ENCODE data around the gene CAV1. TPM values are rescaled to one million over a fixed set of nuclear protein-coding genes. Genes with fewer than 3 reads are reported as not detected.
A peak's percentile ranks its signal among the peaks of the same experiment; 100 is the strongest.

CAV1 gene
- total and polyA plus RNA-seq, 2 of the 4 experiments (the other 2 are of a cell fraction), result 1,592 to 1,808 TPM

- H2AFZ ChIP-seq (replicated peaks; ENCODE audit: low read length, poor library complexity), result no peak overlapping the region
- in situ Hi-C loops (cut with MboI; ENCODE audit: low sequenced_read_pairs), result no loop called here
- intact Hi-C loops (cut with micrococcal nuclease), result no loop called here
- no peak overlapping the region for H2BK15ac ChIP-seq (ENCODE audit: low read depth, low read length)
- H3K9me1 ChIP-seq (ENCODE audit: insufficient read depth, low read length), result peaks cover 8% of the 10 kb centered on the region
- H3K4me2 ChIP-seq (ENCODE audit: low read depth, low read length), result no peak overlapping the region
- no peak overlapping the region; a peak in 1 of 4 replicates for H4K8ac ChIP-seq (ENCODE audit: low read depth in 2 of 2, low read length in 2 of 2)
- H3K4me1 ChIP-seq (ENCODE audit: control insufficient read depth, insufficient read depth, low read length), result peaks cover 13% of the 10 kb centered on the region
- no peak overlapping the region for H4K5ac ChIP-seq (ENCODE audit: low read depth, low read length)
- no peak overlapping the region for H3K27ac ChIP-seq (ENCODE audit: insufficient read depth, low read length)
- no peak overlapping the region for H3K14ac ChIP-seq (replicated peaks; ENCODE audit: low read depth, low read length)
- H2BK5ac ChIP-seq (ENCODE audit: low read depth, low read length, poor library complexity, severe bottlenecking), result peak overlapping the region; percentile 42
- H3K9me3 ChIP-seq (ENCODE audit: control insufficient read depth, insufficient read depth, low read length), result no peaks in the 10 kb centered on the region
- H3K56ac ChIP-seq (ENCODE audit: extremely low read depth, insufficient read depth, low read length), result no peak overlapping the region
- DNase-seq, result no peak
- H4K91ac ChIP-seq (ENCODE audit: insufficient read depth, low read depth, low read length), result no peak overlapping the region
- BruUV-seq (replicated peaks), result no TSS peak
- TF ChIP-seq POLR2A (IDR thresholded peaks at IDR 0.05; ENCODE audit: low read depth, low read length) (no peak), MAZ (IDR thresholded peaks at IDR 0.05; ENCODE audit: borderline replicate concordance, low read depth, low read length) (no peak), CHD1 (IDR thresholded peaks at IDR 0.05; ENCODE audit: low read depth, low read length) (no peak), MXI1 (IDR thresholded peaks at IDR 0.05; ENCODE audit: borderline replicate concordance, low read depth, low read length) (no peak), RFX5 (IDR thresholded peaks at IDR 0.05; ENCODE audit: low read depth, low read length) (no peak), SMC3 (IDR thresholded peaks at IDR 0.05; ENCODE audit: low read depth, low read length) (no peak), FOS (IDR thresholded peaks at IDR 0.05; ENCODE audit: low read depth, low read length) (no peak), NFE2L2 (IDR thresholded peaks at IDR 0.05; ENCODE audit: low read depth, low read length) (no peak), CEBPB (IDR thresholded peaks at IDR 0.05; ENCODE audit: low read depth, low read length) (no peak), BHLHE40 (IDR thresholded peaks at IDR 0.05; ENCODE audit: low read depth, low read length) (no peak), RCOR1 (IDR thresholded peaks at IDR 0.05; ENCODE audit: insufficient replicate concordance, low read length) (no peak), RAD21 (IDR thresholded peaks at IDR 0.05; ENCODE audit: low read length) (no peak), MAFK (IDR thresholded peaks at IDR 0.05; ENCODE audit: low read depth, low read length) (no peak)
- TF ChIP-seq, protein P1, sequence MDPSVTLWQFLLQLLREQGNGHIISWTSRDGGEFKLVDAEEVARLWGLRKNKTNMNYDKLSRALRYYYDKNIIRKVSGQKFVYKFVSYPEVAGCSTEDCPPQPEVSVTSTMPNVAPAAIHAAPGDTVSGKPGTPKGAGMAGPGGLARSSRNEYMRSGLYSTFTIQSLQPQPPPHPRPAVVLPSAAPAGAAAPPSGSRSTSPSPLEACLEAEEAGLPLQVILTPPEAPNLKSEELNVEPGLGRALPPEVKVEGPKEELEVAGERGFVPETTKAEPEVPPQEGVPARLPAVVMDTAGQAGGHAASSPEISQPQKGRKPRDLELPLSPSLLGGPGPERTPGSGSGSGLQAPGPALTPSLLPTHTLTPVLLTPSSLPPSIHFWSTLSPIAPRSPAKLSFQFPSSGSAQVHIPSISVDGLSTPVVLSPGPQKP (IDR thresholded peaks at IDR 0.05; ENCODE audit: borderline replicate concordance, low read depth, low read length), result no peak
- TF ChIP-seq, protein P2, sequence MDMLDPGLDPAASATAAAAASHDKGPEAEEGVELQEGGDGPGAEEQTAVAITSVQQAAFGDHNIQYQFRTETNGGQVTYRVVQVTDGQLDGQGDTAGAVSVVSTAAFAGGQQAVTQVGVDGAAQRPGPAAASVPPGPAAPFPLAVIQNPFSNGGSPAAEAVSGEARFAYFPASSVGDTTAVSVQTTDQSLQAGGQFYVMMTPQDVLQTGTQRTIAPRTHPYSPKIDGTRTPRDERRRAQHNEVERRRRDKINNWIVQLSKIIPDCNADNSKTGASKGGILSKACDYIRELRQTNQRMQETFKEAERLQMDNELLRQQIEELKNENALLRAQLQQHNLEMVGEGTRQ (IDR thresholded peaks at IDR 0.05; ENCODE audit: low read depth, low read length), result no peak
- H3K18ac ChIP-seq (ENCODE audit: low read depth, low read length), result no peak overlapping the region
- no peak overlapping the region for H3K4ac ChIP-seq (ENCODE audit: low read depth, low read length)
- dilution Hi-C loops (cut with HindIII; ENCODE audit: low sequenced_read_pairs, unreplicated experiment), result no loop called here
- H3K23ac ChIP-seq (ENCODE audit: low read depth, low read length), result no peak overlapping the region
- no peak overlapping the region for H2AK9ac ChIP-seq (replicated peaks; ENCODE audit: low read depth, low read length, poor library complexity)
- H2AK5ac ChIP-seq (ENCODE audit: low read depth, low read length), result no peak overlapping the region
- peaks cover 0 to 6% of the 10 kb centered on the region in 2 experiments; a peak in 2 of 4 replicates for H3K79me1 ChIP-seq (ENCODE audit: low read depth in 1 of 2, low read length in 2 of 2)
- ATAC-seq (ENCODE audit: low read depth), result no peak
- POLR2A ChIA-PET (ENCODE audit: unreplicated experiment), result no interaction called here
- no peaks in the 10 kb centered on the region for H3K36me3 ChIP-seq (ENCODE audit: control insufficient read depth, insufficient read depth, low read length)
- CTCF ChIA-PET, result no interaction called here
- no peak overlapping the region for H3K9ac ChIP-seq (ENCODE audit: low read depth, low read length)
- H4K20me1 ChIP-seq (ENCODE audit: insufficient read depth, low read length), result no peaks in the 10 kb centered on the region
- H2BK20ac ChIP-seq (ENCODE audit: low read depth, low read length), result no peak overlapping the region
- no peak overlapping the region for H2BK120ac ChIP-seq (ENCODE audit: low read depth, low read length)
- no peaks in the 10 kb centered on the region for H3K27me3 ChIP-seq (ENCODE audit: control insufficient read depth, insufficient read depth, low read length)
- no peak overlapping the region for H3K4me3 ChIP-seq (ENCODE audit: insufficient read depth, low read depth, low read length)
These were observed 41.8 kb downstream of the CAV1 start for GRCh38 chr7:116566666-116567065.
